Activated T-helper 2 cell treated with anti-CD3 and anti-CD28 coated beads, Interferon-gamma antibody, Interleukin-2, Interleukin-4, amounts not matched to agents 10 μg/mL and 5 μg/mL and 100 μg/mL, durations not matched to agents 14 hours and 24 hours and 36 hours (primary cell): ENCODE data around the gene STX1B. TPM values are rescaled to one million over a fixed set of nuclear protein-coding genes. Genes with fewer than 3 reads are reported as not detected.

Source experiments
- DNase-seq: peaks from one replicate; pipeline ENCODE4 v3.0.0; 2021; ENCODE audit warnings: low spot score
- H3K27ac Mint-ChIP-seq: one replicate; pipeline ENCODE4 v1.8.0; 2021; ENCODE audit warnings: mixed read lengths
- H3K27me3 Mint-ChIP-seq: one replicate; pipeline ENCODE4 v1.8.0; 2021; ENCODE audit warnings: low read depth, mixed read lengths
- H3K36me3 Mint-ChIP-seq: one replicate; pipeline ENCODE4 v1.8.0; 2021; ENCODE audit warnings: low read depth, mixed read lengths
- H3K4me1 Mint-ChIP-seq: one replicate; pipeline ENCODE4 v1.8.0; 2021; ENCODE audit warnings: low read depth, mixed read lengths
- H3K4me3 Mint-ChIP-seq: one replicate; pipeline ENCODE4 v1.8.0; 2021; ENCODE audit warnings: low read depth, mild to moderate bottlenecking, moderate library complexity, mixed read lengths
- H3K9me3 Mint-ChIP-seq: one replicate; pipeline ENCODE4 v1.8.0; 2021; ENCODE audit warnings: mixed read lengths
- intact Hi-C: fragments of 100-400 bp; cut with micrococcal nuclease; formaldehyde crosslinking; loops from one replicate; pipeline ENCODE4 v1.15.1; 2023
- total RNA-seq: library from RNA; stranded (reverse); gene quantifications from 2 replicates; pipeline ENCODE4 v1.2.3, GENCODE V29; 2022

STX1B gene
- total RNA-seq, 1 donor from 2014 or later: 0.57 TPM

- DNase-seq: no peak
- Mint-ChIP-seq H3K4me3 (no peak overlapping the region), H3K27ac (no peak overlapping the region), H3K27me3 (peaks cover 44% of the 10 kb centered on the region), H3K4me1 (peaks cover 3% of the 10 kb centered on the region), H3K36me3 (no peaks in the 10 kb centered on the region), H3K9me3 (no peaks in the 10 kb centered on the region)
- intact Hi-C loops: no loop called here
Observed at GRCh38 chr16:31008551-31008950, 1.9 kb downstream of the STX1B start.

DNA sequence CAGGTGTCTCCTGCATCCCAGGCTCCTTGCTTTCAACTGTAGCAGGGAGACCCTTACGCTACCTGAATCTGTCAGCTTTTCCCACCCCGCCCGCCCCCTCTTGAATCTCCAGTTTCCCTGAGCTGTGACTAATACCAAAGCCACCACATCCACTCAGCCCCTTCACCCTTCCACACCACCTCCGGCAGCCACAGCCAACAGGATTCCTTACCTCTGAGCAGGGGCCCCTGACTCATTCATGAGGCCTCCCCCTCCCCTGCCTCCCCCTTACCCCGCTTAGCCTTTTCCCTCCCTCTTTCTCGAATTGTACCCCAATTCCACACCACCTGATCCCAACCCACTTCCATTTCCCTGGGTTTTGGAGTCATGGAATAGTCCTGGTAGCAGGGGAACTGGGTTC is 2.3 kb downstream of the STX1B start:
- Mint-ChIP-seq H3K9me3 (no peaks in the 10 kb centered on the region), H3K27ac (no peak overlapping the region), H3K36me3 (no peaks in the 10 kb centered on the region), H3K4me3 (no peak overlapping the region), H3K4me1 (peaks cover 3% of the 10 kb centered on the region), H3K27me3 (peaks cover 40% of the 10 kb centered on the region)
- intact Hi-C loops: no loop called here
- DNase-seq: no peak

- intact Hi-C loops: no loop called here
- Mint-ChIP-seq H3K36me3 (no peaks in the 10 kb centered on the region), H3K4me3 (no peak overlapping the region), H3K4me1 (peaks cover 3% of the 10 kb centered on the region), H3K27ac (no peak overlapping the region), H3K27me3 (peaks cover 37% of the 10 kb centered on the region), H3K9me3 (no peaks in the 10 kb centered on the region)
- DNase-seq: no peak
Observed at GRCh38 chr16:31007684-31008083, 2.8 kb downstream of the STX1B start.

GRCh38 chr16:31006589-31006988 is 3.8 kb downstream of the STX1B start:
- Mint-ChIP-seq H3K4me1 (peaks cover 3% of the 10 kb centered on the region), H3K27me3 (peaks cover 27% of the 10 kb centered on the region), H3K27ac (no peak overlapping the region), H3K36me3 (no peaks in the 10 kb centered on the region), H3K4me3 (no peak overlapping the region), H3K9me3 (no peaks in the 10 kb centered on the region)
- intact Hi-C loops: no loop called here
- no peak for DNase-seq

DNA sequence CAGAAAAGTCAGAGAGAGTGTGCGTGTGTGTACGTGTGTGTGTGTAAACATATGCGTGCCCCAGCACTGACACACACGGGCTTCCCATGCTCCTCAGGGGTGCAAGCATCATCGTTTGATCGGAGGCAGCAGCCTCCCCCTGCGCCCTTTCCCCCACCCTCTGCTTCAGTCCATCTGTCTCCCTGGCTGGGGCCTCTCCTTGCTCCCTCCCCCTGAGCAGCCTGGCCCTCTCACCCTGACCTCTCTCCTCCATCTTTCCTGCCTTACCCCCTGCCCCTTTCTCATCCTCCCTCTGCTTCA is 4.4 kb downstream of the STX1B start:
- Mint-ChIP-seq H3K27me3 (peaks cover 21% of the 10 kb centered on the region), H3K27ac (no peak overlapping the region), H3K4me3 (no peak overlapping the region), H3K4me1 (peaks cover 3% of the 10 kb centered on the region), H3K36me3 (no peaks in the 10 kb centered on the region), H3K9me3 (no peaks in the 10 kb centered on the region)
- intact Hi-C loops: no loop called here
- no peak for DNase-seq

DNA sequence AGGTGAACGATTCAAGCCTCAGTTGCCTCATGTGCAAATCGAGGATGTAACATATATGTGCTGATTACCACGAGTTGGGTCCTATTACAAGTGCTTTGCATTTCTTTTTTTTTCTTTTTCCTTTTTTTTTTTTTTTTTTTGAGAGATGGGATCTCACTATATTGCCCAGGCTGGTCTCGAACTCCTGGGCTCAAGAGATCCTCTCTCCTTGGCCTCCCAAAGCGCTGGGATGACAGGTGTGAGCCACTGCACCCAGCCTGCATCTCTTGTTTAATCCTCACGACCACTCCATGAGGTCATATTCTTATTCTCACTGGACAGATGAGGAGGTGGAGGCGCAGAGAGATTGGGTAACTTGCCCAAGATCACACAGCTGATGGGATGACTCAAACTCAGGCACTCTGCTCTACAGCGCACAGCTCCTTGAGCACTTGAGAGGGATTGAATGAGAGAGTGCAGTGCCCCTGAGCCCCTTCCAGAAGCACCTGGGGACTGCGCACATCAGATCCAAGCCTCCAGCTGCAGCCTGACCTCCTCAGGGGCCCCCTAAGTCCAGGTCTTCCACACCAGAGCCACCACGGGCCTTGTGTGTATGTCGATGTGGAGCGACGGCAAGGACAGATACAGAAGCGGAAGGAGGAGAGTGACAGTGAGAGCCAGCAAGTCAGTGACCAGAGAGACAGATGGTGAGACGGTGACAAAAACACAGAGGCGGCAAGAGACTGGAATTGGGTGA is 4.9 kb downstream of the STX1B start:
- no peaks in the 10 kb centered on the region for H3K9me3 Mint-ChIP-seq
- no peak for DNase-seq
- peaks cover 18% of the 10 kb centered on the region for H3K27me3 Mint-ChIP-seq

DNA sequence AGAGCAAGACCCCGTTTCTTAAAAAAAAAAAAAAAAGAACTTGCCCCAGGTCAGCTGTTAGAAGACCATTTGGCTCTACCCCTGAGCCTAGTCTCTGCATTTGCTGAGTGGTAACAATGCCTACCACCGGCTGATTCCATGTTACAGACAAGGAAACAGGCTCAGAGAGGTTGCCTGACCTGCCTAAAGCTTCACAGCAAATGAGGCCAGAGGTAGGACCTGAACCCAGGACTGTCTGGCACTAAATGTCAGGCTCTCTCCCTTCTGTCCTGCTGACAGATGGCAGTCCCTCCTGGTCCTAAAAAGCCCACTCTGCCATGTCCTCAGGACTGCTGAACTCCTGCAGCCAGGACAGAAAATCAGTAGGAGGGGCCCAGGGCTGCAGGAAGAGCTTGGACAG is 5.8 kb downstream of the STX1B start:
- Mint-ChIP-seq H3K9me3 (no peaks in the 10 kb centered on the region), H3K4me1 (no peaks in the 10 kb centered on the region), H3K27ac (no peak overlapping the region), H3K27me3 (peaks cover 13% of the 10 kb centered on the region), H3K4me3 (no peak overlapping the region), H3K36me3 (no peaks in the 10 kb centered on the region)
- intact Hi-C loops: no loop called here
- no peak for DNase-seq

More for the DNA sequence above, 4.9 kb downstream of the STX1B start:
- H3K4me3 Mint-ChIP-seq: no peak overlapping the region
- no peaks in the 10 kb centered on the region for H3K36me3 Mint-ChIP-seq
- intact Hi-C loops: no loop called here
- H3K4me1 Mint-ChIP-seq: peaks cover 3% of the 10 kb centered on the region
- no peak overlapping the region for H3K27ac Mint-ChIP-seq

GRCh38 chr16:31003744-31004143 is 6.7 kb downstream of the STX1B start:
- H3K27ac Mint-ChIP-seq: no peak overlapping the region
- no peaks in the 10 kb centered on the region for H3K36me3 Mint-ChIP-seq
- H3K4me1 Mint-ChIP-seq: no peaks in the 10 kb centered on the region
- peaks cover 6% of the 10 kb centered on the region for H3K27me3 Mint-ChIP-seq
- H3K4me3 Mint-ChIP-seq: no peak overlapping the region
- DNase-seq: no peak
- intact Hi-C loops: no loop called here
- no peaks in the 10 kb centered on the region for H3K9me3 Mint-ChIP-seq

DNA sequence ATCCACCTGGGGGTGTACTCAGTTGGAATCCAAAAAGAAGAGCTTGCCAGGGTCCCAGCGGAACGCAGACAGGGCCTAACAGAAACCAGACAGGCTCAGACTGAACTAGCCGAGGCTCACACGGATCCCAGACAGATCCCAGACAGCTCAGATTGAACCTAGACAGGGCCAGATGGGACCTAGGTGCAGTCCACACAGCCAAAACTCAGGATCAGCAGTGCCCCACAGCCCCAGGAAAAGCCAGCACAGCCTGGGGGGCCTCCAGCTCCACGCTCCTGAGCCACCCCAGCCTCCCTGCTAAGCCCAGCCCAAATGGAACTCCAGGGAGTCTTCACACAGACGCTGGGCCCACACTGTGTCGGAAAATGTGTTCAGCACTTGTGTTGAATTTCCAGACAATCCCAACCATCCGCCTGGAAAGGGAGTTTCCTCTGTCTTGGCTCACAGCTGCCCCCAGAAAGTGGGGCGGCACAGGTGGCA is 7.5 kb downstream of the STX1B start:
- peaks cover 6% of the 10 kb centered on the region for H3K27me3 Mint-ChIP-seq
- H3K4me1 Mint-ChIP-seq: no peaks in the 10 kb centered on the region
- intact Hi-C loops: no loop called here
- DNase-seq: no peak
- no peaks in the 10 kb centered on the region for H3K9me3 Mint-ChIP-seq
- no peak overlapping the region for H3K27ac Mint-ChIP-seq
- no peak overlapping the region for H3K4me3 Mint-ChIP-seq
- H3K36me3 Mint-ChIP-seq: no peaks in the 10 kb centered on the region

DNA sequence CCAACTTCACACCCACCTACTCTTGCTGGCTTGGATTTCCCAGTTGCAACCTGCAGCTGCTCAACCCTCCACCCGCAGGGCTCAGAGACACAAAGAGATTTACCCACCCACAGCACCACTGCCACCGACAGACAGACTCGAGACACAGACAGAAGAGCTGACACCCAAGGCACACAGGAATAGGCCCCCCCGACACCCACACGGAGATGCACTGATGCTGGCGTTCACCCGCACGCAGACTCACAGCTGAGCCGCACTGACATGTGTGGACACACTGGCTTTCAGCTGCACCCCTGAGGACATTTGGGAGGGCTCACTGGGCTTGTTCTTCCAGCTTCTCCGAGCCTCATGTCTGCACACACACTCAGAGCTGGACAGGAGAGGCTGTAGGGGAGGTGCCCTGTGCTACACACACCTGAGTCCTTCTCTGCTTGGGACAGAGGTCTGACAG is 8.2 kb downstream of the STX1B start:
- Mint-ChIP-seq H3K9me3 (no peaks in the 10 kb centered on the region), H3K4me3 (no peak overlapping the region), H3K4me1 (no peaks in the 10 kb centered on the region), H3K27ac (no peak overlapping the region), H3K27me3 (peaks cover 6% of the 10 kb centered on the region), H3K36me3 (no peaks in the 10 kb centered on the region)
- intact Hi-C loops: no loop called here
- DNase-seq: no peak

GRCh38 chr16:31001507-31002249 is 8.8 kb downstream of the STX1B start:
- no peaks in the 10 kb centered on the region for H3K36me3 Mint-ChIP-seq
- no peak overlapping the region for H3K27ac Mint-ChIP-seq
- H3K4me1 Mint-ChIP-seq: no peaks in the 10 kb centered on the region
- no peak overlapping the region for H3K4me3 Mint-ChIP-seq
- H3K9me3 Mint-ChIP-seq: no peaks in the 10 kb centered on the region
- DNase-seq: no peak
- peaks cover 6% of the 10 kb centered on the region for H3K27me3 Mint-ChIP-seq
- intact Hi-C loops: no loop called here

- Mint-ChIP-seq H3K27ac (no peak overlapping the region), H3K27me3 (peaks cover 2% of the 10 kb centered on the region)
Observed at GRCh38 chr16:31000671-31001382, 9.6 kb downstream of the STX1B start.

More at GRCh38 chr16:31000671-31001382, 9.6 kb downstream of the STX1B start:
- DNase-seq: no peak
- peaks cover 3% of the 10 kb centered on the region for H3K4me1 Mint-ChIP-seq
- H3K4me3 Mint-ChIP-seq: no peak overlapping the region
- H3K36me3 Mint-ChIP-seq: no peaks in the 10 kb centered on the region
- intact Hi-C loops: no loop called here
- H3K9me3 Mint-ChIP-seq: no peaks in the 10 kb centered on the region
